A673 (cell line): ENCODE results near the gene ARHGEF7.

Experiments used
- EZH2 ChIP-seq: fragments of 200-600 bp; sonication (generic); IDR thresholded peaks from 2 replicates; pipeline ENCODE4 v1.6.1; 2017; ENCODE audit warnings: borderline replicate concordance, low read depth, mild to moderate bottlenecking, mixed read lengths, antibody characterized with exemption, low read length; ENCODE audit not compliant: poor library complexity, severe bottlenecking
- TF ChIP-seq, protein P1 (sequence below): fragments of 300-800, 200-600 bp; sonication (generic); conservative IDR thresholded peaks from 2 replicates; pipeline ENCODE4 v1.5.1; 2017; ENCODE audit warnings: low read depth, mild to moderate bottlenecking, antibody characterized with exemption, low read length, moderate library complexity, mixed read lengths

DNA sequence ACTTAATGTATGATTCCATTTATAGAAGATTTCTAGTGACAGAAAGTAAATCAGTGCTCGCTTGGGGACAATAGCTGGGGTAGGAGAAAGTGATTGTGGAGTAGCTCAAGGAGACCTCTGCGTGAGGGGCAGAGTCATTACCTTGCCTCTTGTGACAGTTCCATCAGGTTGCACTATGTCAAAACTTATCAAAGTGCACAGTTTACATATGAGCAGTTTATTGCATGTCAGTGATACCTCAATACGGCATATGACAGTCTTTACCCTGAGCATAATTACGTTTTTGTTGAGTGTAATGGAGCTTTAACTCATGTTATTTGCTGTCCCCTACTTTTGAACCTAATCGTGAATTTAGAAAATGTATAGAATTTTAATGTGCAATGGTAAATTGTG, 15.0 kb downstream of the ARHGEF7 start:
- TF ChIP-seq, protein P1, sequence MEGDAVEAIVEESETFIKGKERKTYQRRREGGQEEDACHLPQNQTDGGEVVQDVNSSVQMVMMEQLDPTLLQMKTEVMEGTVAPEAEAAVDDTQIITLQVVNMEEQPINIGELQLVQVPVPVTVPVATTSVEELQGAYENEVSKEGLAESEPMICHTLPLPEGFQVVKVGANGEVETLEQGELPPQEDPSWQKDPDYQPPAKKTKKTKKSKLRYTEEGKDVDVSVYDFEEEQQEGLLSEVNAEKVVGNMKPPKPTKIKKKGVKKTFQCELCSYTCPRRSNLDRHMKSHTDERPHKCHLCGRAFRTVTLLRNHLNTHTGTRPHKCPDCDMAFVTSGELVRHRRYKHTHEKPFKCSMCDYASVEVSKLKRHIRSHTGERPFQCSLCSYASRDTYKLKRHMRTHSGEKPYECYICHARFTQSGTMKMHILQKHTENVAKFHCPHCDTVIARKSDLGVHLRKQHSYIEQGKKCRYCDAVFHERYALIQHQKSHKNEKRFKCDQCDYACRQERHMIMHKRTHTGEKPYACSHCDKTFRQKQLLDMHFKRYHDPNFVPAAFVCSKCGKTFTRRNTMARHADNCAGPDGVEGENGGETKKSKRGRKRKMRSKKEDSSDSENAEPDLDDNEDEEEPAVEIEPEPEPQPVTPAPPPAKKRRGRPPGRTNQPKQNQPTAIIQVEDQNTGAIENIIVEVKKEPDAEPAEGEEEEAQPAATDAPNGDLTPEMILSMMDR: no peak
- no peak for TF ChIP-seq EZH2
